Measurements from ENCODE around the gene ISYNA1. TPM values are rescaled to one million over a fixed set of nuclear protein-coding genes. Genes with fewer than 3 reads are reported as not detected.

ISYNA1 gene
- total RNA-seq, 1 experiment from 2014 or later: 236 TPM

GRCh38 chr19:18480006-18480691, 42.2 kb upstream of the ISYNA1 start:
- Mint-ChIP-seq H3K27ac (peak overlapping the region; percentile 60), H3K4me3 (no peak overlapping the region), H3K4me1 (peaks cover 29% of the 10 kb centered on the region), H3K36me3 (no peaks in the 10 kb centered on the region), H3K9me3 (no peaks in the 10 kb centered on the region), H3K27me3 (ENCODE audit: low read depth) (no peaks in the 10 kb centered on the region)
- DNase-seq (ENCODE audit: low spot score) (no peak), ATAC-seq (no peak)
- CTCF ChIA-PET: interaction anchor here (1.0 to 2.1 kb wide), 4 partner anchors 9 to 110 kb away, joined by 3 to 9 read pairs (median 6); no protein-coding TSS in a partner anchor
- POLR2A ChIA-PET: no interaction called here
- no peak for TF ChIP-seq TEAD4 (CRISPR knock-in tag; IDR thresholded peaks at IDR 0.05)
- no peak for TF ChIP-seq ZBTB21 (CRISPR knock-in tag; IDR thresholded peaks at IDR 0.05; ENCODE audit: borderline replicate concordance)
- no peak for TF ChIP-seq GABPB1 (CRISPR knock-in tag; IDR thresholded peaks at IDR 0.05)
- no peak for TF ChIP-seq TEAD1 (CRISPR knock-in tag; IDR thresholded peaks at IDR 0.05)
- TF ChIP-seq ZNF671 (CRISPR knock-in tag; IDR thresholded peaks at IDR 0.05): no peak
- no peak for TF ChIP-seq TCF7 (CRISPR knock-in tag; IDR thresholded peaks at IDR 0.05; ENCODE audit: low read depth)

- DNase-seq (ENCODE audit: low spot score) (no peak), ATAC-seq (no peak)
- Mint-ChIP-seq H3K4me3 (no peak overlapping the region), H3K27me3 (ENCODE audit: low read depth) (no peaks in the 10 kb centered on the region), H3K4me1 (peaks cover 28% of the 10 kb centered on the region), H3K9me3 (no peaks in the 10 kb centered on the region), H3K27ac (peak overlapping the region; percentile 85), H3K36me3 (no peaks in the 10 kb centered on the region)
- TF ChIP-seq GABPB1 (CRISPR knock-in tag; IDR thresholded peaks at IDR 0.05) (peak; percentile 97), MAX (CRISPR knock-in tag; IDR thresholded peaks at IDR 0.05) (no peak), GTF2I (CRISPR knock-in tag; conservative IDR thresholded peaks at IDR 0.05) (no peak)
- CTCF ChIA-PET: interaction anchor here (1.4 to 2.1 kb wide), 4 partner anchors 9 to 111 kb away, joined by 5 to 19 read pairs (median 8); no protein-coding TSS in a partner anchor
- POLR2A ChIA-PET: no interaction called here
Measured at GRCh38 chr19:18478545-18479311, 40.8 kb upstream of the ISYNA1 start.

- H3K27me3 Mint-ChIP-seq (ENCODE audit: low read depth): no peaks in the 10 kb centered on the region
- ATAC-seq (no peak), DNase-seq (ENCODE audit: low spot score) (no peak)
- CTCF ChIA-PET: interaction anchor here (1.5 to 2.1 kb wide), 4 partner anchors 8 to 112 kb away, joined by 7 to 19 read pairs (median 8); partner anchors contain the start of gene ELL
- H3K4me3 Mint-ChIP-seq: no peak overlapping the region
- H3K9me3 Mint-ChIP-seq: no peaks in the 10 kb centered on the region
- peak overlapping the region; percentile 71; the same call in 1 of the 2 replicates for H3K27ac Mint-ChIP-seq
- peaks cover 28% of the 10 kb centered on the region for H3K4me1 Mint-ChIP-seq
- POLR2A ChIA-PET: no interaction called here
- H3K36me3 Mint-ChIP-seq: no peaks in the 10 kb centered on the region
- TF ChIP-seq USF1 (CRISPR knock-in tag; IDR thresholded peaks at IDR 0.05) (no peak), E2F4 (CRISPR knock-in tag; IDR thresholded peaks at IDR 0.05; ENCODE audit: borderline replicate concordance, low read depth) (no peak), PRDM15 (CRISPR knock-in tag; IDR thresholded peaks at IDR 0.05) (no peak), CDX4 (CRISPR knock-in tag; IDR thresholded peaks at IDR 0.05; ENCODE audit: borderline replicate concordance) (no peak), SMAD3 (CRISPR knock-in tag; IDR thresholded peaks at IDR 0.05; ENCODE audit: borderline replicate concordance) (no peak), TEAD1 (CRISPR knock-in tag; IDR thresholded peaks at IDR 0.05) (no peak), TEAD4 (CRISPR knock-in tag; IDR thresholded peaks at IDR 0.05) (no peak), IRF1 (CRISPR knock-in tag; IDR thresholded peaks at IDR 0.05) (no peak), STAT6 (CRISPR knock-in tag; conservative IDR thresholded peaks at IDR 0.05; ENCODE audit: low read depth) (no peak), FOXJ3 (CRISPR knock-in tag; IDR thresholded peaks at IDR 0.05; ENCODE audit: borderline replicate concordance) (no peak), ZNF317 (CRISPR knock-in tag; IDR thresholded peaks at IDR 0.05; ENCODE audit: borderline replicate concordance, low read depth) (no peak)
Measured at GRCh38 chr19:18477974-18478373, 40.0 kb upstream of the ISYNA1 start.

All from WTC11 (cell line).